Measurements from ENCODE around the gene FBXL7.

FBXL7 gene

GRCh38 chr5:15682122-15682521 lies 182.1 kb downstream of the FBXL7 start:
- DNase-seq: no peak

GRCh38 chr5:15682566-15682965 lies 182.6 kb downstream of the FBXL7 start:
- DNase-seq: no peak

GRCh38 chr5:15683332-15683731 lies 183.4 kb downstream of the FBXL7 start:
- no peak for DNase-seq

GRCh38 chr5:15687401-15687800 lies 187.4 kb downstream of the FBXL7 start:
- DNase-seq: no peak

GRCh38 chr5:15689836-15690235 lies 189.9 kb downstream of the FBXL7 start:
- DNase-seq: no peak

GRCh38 chr5:15690611-15691010 lies 190.6 kb downstream of the FBXL7 start:
- DNase-seq: no peak

GRCh38 chr5:15691521-15691920 lies 191.5 kb downstream of the FBXL7 start:
- DNase-seq: no peak

GRCh38 chr5:15692706-15693381 lies 192.9 kb downstream of the FBXL7 start:
- no peak for DNase-seq

GRCh38 chr5:15693382-15693728 lies 193.4 kb downstream of the FBXL7 start:
- DNase-seq: no peak

GRCh38 chr5:15693933-15694332 lies 194.0 kb downstream of the FBXL7 start:
- DNase-seq: no peak

- no peak for DNase-seq
These were observed 194.8 kb downstream of the FBXL7 start for GRCh38 chr5:15694696-15695214.

GRCh38 chr5:15695215-15695731 lies 195.3 kb downstream of the FBXL7 start:
- DNase-seq: no peak

- no peak for DNase-seq
These were observed 200.4 kb downstream of the FBXL7 start for GRCh38 chr5:15700373-15700772.

- DNase-seq: no peak
These were observed 202.1 kb downstream of the FBXL7 start for GRCh38 chr5:15702102-15702501.

- no peak for DNase-seq
These were observed 203.9 kb downstream of the FBXL7 start for GRCh38 chr5:15703901-15704300.

GRCh38 chr5:15704397-15704947 lies 204.5 kb downstream of the FBXL7 start:
- no peak for DNase-seq

GRCh38 chr5:15707631-15708030 lies 207.7 kb downstream of the FBXL7 start:
- no peak for DNase-seq

GRCh38 chr5:15711892-15712291 lies 211.9 kb downstream of the FBXL7 start:
- no peak for DNase-seq

GRCh38 chr5:15715535-15715934 lies 215.6 kb downstream of the FBXL7 start:
- no peak for DNase-seq

- no peak for DNase-seq
These were observed 216.0 kb downstream of the FBXL7 start for GRCh38 chr5:15715967-15716366.

GRCh38 chr5:15717001-15717400 lies 217.0 kb downstream of the FBXL7 start:
- DNase-seq: no peak

- DNase-seq: no peak
These were observed 218.6 kb downstream of the FBXL7 start for GRCh38 chr5:15718421-15719179.

GRCh38 chr5:15719784-15720183 lies 219.8 kb downstream of the FBXL7 start:
- no peak for DNase-seq

GRCh38 chr5:15720515-15720914 lies 220.5 kb downstream of the FBXL7 start:
- DNase-seq: no peak

All from activated CD4-positive, alpha-beta T cell treated with anti-CD3 and anti-CD28 coated beads for 48 hours (primary cell).